Ecto neural progenitor cell (in vitro differentiated cells): ENCODE data around the gene PLXNB3.
"Not testable (repeated sequence)": the region's sequence is repeated elsewhere in the genome, so short reads cannot be mapped to it uniquely, and the experiment has no call there.

Experiments
- DNase-seq: peaks from one replicate; pipeline ENCODE4 v3.0.0-alpha.2; 2018; ENCODE audit warnings: low spot score

Gene PLXNB3

DNA sequence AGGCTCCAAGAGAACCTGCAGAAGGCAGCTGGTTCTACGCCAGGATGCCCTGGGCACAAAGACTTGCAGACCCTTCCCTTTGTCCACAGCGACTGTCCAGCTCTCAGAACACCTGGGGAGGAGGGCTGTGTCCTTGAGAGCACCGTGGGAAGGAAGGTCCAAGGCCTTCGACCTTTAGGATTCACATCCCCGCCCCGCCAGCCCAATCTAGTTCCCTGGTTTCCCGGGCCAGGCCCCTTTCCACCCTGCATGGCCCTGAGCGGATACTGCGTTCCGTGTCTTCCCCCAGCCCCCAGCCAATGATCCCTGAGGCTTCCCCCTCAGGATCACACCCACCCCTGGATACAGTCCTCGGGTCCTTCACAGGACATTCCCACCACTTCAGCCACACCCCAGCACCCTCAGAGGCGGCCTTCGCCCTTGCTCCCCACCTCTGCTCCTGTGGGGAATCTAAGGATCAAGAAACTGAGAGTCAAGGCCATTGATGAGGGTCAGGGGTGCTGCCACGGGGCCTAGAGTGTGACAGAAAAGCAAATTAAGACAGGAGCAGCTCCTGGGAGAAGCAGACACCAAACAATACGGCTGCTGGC, 30.3 kb upstream of the PLXNB3 start:
- DNase-seq = no peak

GRCh38 chrX:153734871-153735270, 29.2 kb upstream of the PLXNB3 start:
- no peak for DNase-seq

- DNase-seq = no peak
These were observed 28.8 kb upstream of the PLXNB3 start for GRCh38 chrX:153735274-153735673.

DNA sequence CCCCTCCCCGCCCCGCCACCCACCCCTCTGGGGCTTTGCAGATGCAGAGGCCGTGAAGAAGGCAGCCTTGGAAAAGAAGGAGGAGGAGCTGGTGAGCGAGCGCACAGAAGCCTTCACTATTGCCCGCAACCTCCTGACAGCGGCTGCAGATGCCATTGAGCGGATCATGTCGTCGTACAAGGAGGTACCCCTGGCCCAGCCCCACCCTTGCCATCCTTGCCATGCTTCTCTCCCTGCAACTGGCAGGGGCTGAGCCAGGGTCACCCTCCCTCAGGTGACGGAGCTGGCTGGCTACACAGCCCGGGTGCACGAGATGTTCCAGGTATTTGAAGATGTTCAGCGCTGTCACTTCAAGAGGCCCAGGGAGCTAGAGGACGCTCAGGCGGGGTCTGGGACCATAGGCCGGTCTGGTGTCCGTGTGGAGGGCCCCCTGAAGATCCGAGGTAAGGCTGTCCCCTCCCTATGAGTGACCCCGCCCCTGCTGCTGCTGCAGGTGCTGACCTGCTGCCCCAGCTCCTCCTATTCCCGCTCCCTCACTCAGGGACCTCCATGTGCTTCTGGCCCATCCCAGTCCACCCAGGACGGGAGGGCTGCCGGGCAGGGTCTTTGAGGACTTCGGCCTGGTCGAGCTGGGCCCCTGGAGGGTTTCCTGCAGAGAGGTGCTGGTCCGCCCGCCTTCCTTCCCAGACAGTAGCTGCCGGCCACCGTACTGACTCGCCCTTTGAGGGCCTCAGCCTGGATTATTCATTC, 27.8 kb upstream of the PLXNB3 start:
- no peak for DNase-seq

- no peak for DNase-seq
These were observed 27.1 kb upstream of the PLXNB3 start for GRCh38 chrX:153736871-153737441.

DNA sequence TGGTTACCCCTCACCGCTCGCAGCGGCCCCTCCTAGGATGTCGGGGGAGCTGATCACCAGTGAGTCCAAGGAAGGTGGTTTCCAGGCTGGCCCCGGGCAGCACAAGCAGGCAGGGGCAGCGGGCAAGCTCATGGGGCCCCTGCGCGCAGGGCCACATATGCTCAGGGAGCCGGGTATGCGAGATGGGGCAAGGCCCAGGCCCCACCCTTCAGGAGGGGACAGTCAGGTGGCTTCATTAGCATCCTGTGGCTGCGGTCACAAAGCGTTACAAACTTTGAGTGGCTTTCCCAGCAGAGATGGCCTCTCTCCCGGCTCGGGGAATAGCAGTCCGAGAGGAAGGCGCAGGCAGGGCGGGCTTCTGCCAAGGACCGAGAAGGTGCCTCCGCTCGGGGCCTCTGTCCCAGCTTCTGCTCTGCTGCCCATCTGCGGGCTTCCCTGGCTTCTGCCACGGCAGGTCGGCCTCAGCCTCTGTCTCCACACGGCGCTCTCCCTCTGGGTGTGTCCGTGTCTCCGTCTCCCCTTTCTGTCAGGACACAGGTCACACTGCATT, 25.9 kb upstream of the PLXNB3 start:
- DNase-seq = no peak

DNA sequence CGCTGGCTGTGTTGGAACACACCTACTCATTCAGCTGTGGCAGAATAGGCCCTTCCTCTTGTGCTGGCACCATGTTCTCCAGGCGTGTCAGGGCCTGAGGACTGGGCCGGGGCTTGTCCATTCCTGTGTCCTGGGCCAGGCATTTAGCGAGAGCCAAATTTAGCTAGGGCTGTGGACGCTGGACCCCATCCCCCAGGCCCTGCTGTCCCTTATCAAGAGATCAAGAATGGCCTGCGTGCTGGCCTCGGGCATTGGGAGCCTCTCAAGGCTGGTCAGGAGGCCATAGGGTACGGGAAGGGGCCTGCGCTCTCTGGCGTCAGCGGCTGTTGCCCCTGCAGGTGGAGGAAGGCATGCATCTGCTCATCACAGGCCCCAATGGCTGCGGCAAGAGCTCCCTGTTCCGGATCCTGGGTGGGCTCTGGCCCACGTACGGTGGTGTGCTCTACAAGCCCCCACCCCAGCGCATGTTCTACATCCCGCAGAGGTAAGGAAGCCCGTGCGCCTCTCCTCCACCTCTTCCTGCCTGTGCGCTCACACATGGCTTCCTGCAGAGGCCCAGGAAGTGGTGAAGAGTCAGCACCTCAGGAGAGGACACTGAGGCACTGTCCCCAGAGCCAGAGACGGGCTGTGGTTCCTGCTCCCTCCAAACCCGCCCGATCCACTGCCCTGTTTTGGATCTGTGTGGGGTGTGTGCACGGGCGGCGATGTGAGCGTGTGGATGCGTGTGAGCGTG, 24.1 kb upstream of the PLXNB3 start:
- no peak for DNase-seq

- no peak for DNase-seq
These were observed 23.3 kb upstream of the PLXNB3 start for GRCh38 chrX:153740631-153741222.

DNA sequence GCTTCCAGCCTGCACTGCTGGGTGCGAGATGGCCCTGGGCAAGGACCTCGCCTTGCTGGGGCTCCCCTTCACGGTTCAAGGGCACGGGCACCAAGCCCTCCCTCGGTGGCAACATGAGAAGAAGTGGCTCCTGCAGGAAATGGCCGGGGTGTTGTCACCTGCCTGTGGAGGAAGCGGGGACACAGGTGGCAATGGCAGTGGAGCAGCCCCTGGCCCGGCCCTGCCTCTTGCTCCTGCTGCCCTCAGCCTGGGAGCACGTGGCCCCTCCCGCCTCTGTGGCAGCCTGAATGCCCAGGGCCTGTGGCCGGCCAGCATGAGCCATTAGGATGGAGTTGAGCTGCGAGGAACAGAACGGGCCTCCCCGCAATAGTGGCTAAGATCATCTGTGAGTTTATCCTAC, 22.6 kb upstream of the PLXNB3 start:
- DNase-seq = no peak

DNA sequence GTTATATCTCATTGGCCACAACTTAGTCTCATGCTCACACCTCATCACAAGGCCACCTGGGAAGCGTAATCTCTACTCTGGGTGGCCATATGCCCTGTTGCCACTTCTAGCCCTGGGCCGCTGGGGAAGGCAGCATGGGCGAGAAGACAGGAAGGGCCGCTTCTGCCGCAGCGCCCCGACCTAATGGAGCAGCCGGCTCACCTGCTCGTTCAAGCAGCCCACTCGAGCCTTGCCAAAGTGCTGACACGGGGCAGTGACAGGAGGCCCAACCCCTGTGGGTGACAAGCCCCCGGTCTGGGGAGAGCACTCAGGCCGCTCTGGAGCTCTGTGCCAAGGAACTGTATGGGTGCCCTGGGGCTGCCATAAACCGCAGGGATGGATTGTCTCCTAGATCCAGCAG, 21.9 kb upstream of the PLXNB3 start:
- not testable (repeated sequence) for DNase-seq

DNA sequence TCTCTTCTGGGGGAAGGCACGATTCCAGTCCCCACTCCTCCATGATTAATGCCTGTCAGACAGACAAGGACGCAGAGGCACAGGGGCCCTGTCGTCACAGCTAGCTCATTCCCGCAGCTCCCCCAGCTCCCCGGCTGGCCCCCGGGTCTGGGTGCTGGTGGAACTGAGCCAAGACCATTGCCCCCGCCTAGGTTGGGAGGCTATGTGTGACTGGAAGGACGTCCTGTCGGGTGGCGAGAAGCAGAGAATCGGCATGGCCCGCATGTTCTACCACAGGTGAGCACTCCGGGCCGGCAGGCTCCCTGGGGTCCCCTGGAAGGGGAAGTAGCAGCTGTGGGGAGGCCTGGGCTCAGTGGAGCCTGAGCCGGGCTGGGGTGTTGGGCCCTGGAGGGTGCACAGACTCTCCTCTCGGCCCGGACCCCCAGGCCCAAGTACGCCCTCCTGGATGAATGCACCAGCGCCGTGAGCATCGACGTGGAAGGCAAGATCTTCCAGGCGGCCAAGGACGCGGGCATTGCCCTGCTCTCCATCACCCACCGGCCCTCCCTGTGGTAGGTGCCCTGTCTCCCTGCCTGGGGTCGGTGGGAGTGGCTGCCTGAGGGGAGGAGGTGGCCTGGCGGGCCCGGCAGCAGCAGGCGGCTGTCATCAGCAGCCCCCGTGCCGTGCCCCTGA, 21.1 kb upstream of the PLXNB3 start:
- not testable (repeated sequence) for DNase-seq

- peak; percentile 58 for DNase-seq
These were observed 20.4 kb upstream of the PLXNB3 start for GRCh38 chrX:153743468-153744209.

DNA sequence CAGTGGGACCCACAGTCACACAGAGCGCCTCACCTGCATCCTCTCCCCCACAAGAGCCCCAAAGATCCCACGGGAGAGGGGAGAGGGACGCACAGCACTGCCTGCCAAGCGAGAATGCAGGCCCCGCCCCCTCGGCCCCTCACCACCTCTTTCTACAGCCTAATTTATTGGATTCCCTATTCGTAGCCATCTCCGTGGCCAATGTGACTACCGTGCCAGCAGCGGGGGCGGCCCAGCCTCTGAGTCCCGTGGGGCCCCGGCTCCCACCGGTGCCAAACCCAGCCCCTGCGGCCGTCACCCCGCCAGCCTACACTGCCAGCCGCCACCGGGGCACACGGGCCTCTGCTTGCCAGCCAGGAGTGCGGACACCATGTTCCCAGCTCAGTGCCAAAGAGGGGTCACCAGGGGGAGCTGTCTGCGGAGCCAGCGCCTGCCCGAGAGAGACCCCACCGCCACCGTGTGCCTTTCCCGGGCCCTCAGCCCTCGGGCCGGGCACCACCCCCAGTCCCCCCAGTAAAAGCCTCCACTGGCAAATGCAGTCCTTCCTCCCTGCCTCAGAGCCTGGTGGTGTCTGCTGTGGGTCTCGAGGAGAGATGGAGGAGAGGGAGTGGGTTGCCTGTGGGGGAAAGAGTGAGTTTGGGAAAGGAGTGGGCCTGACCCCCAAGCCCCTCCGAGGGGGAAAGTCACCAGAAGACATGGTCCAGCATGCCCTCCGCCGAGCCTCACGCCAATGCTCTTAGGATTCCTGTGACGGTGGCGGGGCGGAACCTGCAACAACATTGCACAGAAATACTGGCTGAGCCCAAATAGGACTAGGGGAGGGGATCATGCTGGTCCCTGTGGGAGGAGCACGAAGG, 19.6 kb upstream of the PLXNB3 start:
- DNase-seq = peak; percentile 73

GRCh38 chrX:153745067-153745433, 19.0 kb upstream of the PLXNB3 start:
- not testable (repeated sequence) for DNase-seq

- no peak for DNase-seq
These were observed 17.7 kb upstream of the PLXNB3 start for GRCh38 chrX:153746359-153746758.

- not testable (repeated sequence) for DNase-seq
These were observed 17.1 kb upstream of the PLXNB3 start for GRCh38 chrX:153746991-153747390.

GRCh38 chrX:153749017-153749416, 15.0 kb upstream of the PLXNB3 start:
- not testable (repeated sequence) for DNase-seq

- DNase-seq = no peak
These were observed 13.8 kb upstream of the PLXNB3 start for GRCh38 chrX:153750127-153750774.

GRCh38 chrX:153755136-153755535, 8.9 kb upstream of the PLXNB3 start:
- no peak for DNase-seq
